Activated T-cell treated with anti-CD3 and anti-CD28 coated beads, Interleukin-2, amount 50 U/mL, for 4 hours (primary cell): ENCODE results near the gene ZNF44. TPM values are rescaled to one million over a fixed set of nuclear protein-coding genes. Genes with fewer than 3 reads are reported as not detected.

Experiments used
- ATAC-seq, 2 donors: fragments of 200-7000 bp; cut with Tn5 transposase; one replicate each; pipeline ENCODE4 v1.10.0; 2021
- DNase-seq: peaks from one replicate; pipeline ENCODE4 v3.0.0-alpha.2; 2020
- H3K27me3 Mint-ChIP-seq: one replicate; pipeline ENCODE4 v1.8.0; 2021; ENCODE audit warnings: low read depth, mixed read lengths
- H3K36me3 Mint-ChIP-seq: one replicate; pipeline ENCODE4 v1.8.0; 2022; ENCODE audit warnings: mixed read lengths; ENCODE audit not compliant: insufficient read depth
- H3K4me1 Mint-ChIP-seq: one replicate; pipeline ENCODE4 v1.8.0; 2021; ENCODE audit warnings: low read depth, mixed read lengths
- H3K4me3 Mint-ChIP-seq: one replicate; pipeline ENCODE4 v1.8.0; 2021; ENCODE audit warnings: mild to moderate bottlenecking, moderate library complexity, mixed read lengths
- H3K9me3 Mint-ChIP-seq: one replicate; pipeline ENCODE4 v1.8.0; 2021; ENCODE audit warnings: mixed read lengths
- total RNA-seq, 3 donors: library from RNA; stranded (reverse); gene quantifications; one replicate each; pipeline ENCODE4 v1.2.1, GENCODE V29; 2021

The ZNF44 gene
- total RNA-seq, 3 donors from 2014 or later = 4.9 to 7.1 (median 6.1) TPM

DNA sequence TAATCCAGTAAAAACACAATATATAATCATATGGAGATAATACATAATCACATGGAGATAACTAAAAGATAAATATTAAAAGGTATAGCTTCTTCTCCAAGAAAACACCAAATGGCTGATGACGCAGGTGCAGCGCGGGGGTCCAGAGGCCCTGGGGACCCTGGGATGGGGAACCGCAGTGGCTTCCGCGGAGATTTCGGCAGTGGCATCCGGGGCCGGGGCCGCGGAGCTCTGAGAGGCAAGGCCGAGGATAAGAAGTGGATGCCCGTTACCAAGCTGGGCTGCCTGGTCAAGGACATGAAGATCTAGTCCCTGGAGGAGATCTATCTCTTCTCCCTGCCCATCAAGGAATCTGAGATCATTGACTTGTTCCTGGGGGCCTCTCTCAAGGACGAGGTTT lies 10.5 kb downstream of the ZNF44 start:
- Mint-ChIP-seq H3K4me1 (peaks cover 51% of the 10 kb centered on the region), H3K27me3 (no peaks in the 10 kb centered on the region), H3K36me3 (peaks cover 11% of the 10 kb centered on the region), H3K9me3 (no peaks in the 10 kb centered on the region), H3K4me3 (no peak overlapping the region)
- DNase-seq = no peak
- ATAC-seq = no peak

DNA sequence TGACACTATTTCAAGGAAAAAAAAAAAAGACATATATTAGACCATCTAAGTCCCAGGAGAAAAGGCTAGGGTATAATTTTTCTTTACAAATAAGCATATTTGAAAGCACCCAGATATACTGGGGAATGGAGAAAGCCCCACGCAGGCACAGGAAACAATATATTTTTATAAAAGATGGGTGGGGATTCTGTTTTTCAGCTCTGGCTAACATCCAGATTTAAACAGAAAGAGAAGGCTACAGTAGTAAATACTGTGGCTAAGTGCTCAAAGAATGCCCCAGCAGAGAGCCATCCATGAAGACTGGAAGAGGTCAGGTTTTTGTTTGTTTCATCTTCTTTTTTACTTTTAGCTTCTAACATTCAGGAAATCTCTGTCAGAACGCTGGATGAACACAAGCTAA lies 16.0 kb downstream of the ZNF44 start:
- Mint-ChIP-seq H3K4me3 (no peak overlapping the region), H3K27me3 (no peaks in the 10 kb centered on the region), H3K36me3 (peaks cover 43% of the 10 kb centered on the region), H3K9me3 (peaks cover 23% of the 10 kb centered on the region), H3K4me1 (peaks cover 46% of the 10 kb centered on the region)
- ATAC-seq (no peak), DNase-seq (no peak)

DNA sequence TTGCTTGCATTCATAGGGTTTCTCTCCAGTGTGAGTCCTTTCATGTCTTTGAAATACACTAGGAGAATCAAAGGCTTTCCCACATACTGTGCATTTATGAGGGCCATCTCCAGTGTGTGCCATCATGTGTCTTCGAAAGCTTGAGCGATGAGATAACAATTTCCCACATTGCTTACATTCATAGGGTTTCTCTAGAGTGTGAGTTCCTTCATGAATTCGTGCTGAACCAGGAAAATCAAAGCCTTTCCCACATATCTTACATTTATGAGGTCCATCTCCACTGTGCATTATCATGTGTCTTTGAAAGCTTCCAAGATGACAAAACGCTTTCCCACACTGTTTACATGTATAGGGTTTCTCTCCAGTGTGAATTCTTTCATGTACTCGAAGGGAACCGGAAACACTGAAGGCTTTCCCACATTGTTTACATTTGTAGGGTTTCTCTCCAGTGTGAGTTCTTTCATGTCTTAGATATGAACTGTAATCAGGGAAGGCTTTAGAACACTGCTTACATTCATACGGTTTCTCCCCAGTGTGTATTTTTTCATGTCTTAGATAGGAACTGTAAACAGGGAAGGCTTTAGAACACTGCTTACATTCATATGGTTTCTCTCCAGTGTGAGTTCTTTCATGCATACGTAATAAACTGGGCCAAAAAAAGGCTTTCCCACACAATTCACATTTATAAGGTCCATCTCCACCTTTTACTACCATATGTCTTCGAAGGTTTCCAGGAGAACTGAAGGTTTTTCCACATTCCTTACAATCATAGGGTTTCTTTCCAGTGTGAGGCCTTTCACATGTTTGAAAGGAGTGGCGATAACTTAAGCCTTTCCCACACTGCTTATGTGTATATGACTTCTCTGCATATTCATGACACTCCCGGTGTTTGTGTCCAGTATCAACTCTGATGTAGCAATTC lies 21.4 kb downstream of the ZNF44 start:
- Mint-ChIP-seq H3K9me3 (peaks cover 49% of the 10 kb centered on the region), H3K36me3 (peaks cover 70% of the 10 kb centered on the region), H3K4me3 (no peak overlapping the region), H3K27me3 (no peaks in the 10 kb centered on the region), H3K4me1 (peaks cover 8% of the 10 kb centered on the region)
- no peak for ATAC-seq
- no peak for DNase-seq

DNA sequence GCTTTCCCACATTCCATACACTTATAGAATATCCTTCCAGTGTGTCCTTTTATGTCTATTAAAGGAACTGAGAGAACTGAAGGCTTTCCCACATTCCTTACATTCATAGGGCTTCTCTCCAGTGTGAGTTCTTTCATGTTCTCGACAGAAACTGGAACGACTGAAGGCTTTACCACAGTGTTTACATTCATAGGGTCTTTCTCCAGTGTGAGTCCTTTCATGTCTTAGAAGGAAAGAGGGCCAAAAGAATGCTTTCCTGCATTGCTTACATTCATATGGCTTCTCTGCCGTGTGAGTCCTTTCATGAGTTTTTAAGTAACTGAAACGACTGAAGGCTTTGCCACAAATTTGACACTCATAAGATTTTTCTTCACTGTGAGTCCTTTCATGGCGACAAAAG lies 22.3 kb downstream of the ZNF44 start:
- H3K4me3 Mint-ChIP-seq = no peak overlapping the region
- H3K4me1 Mint-ChIP-seq = peaks cover 3% of the 10 kb centered on the region
- ATAC-seq (no peak), DNase-seq (no peak)
- no peaks in the 10 kb centered on the region for H3K27me3 Mint-ChIP-seq
- peaks cover 67% of the 10 kb centered on the region for H3K36me3 Mint-ChIP-seq
- peaks cover 48% of the 10 kb centered on the region for H3K9me3 Mint-ChIP-seq

DNA sequence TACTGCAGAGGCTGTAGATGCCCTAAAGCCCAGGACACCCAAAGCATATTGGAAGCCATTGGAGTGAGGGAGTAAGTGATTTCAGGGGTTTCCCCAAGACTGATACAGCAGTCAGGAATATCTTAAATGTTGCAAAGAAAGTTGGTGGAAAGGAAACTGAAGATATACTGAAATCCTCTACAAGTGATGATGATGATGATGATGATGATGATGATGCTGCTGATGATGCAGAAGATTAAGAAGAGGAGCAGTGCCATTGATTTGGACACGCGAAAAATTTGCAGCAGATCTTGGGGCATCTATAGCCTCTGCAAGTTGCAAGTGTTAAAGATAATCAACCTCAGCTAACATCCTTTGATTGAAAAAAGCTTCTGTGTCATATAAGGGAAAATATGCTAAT lies 23.8 kb downstream of the ZNF44 start:
- no peak for ATAC-seq
- DNase-seq = no peak
- Mint-ChIP-seq H3K36me3 (peaks cover 52% of the 10 kb centered on the region), H3K27me3 (no peaks in the 10 kb centered on the region), H3K9me3 (peaks cover 38% of the 10 kb centered on the region), H3K4me1 (no peaks in the 10 kb centered on the region), H3K4me3 (no peak overlapping the region)

DNA sequence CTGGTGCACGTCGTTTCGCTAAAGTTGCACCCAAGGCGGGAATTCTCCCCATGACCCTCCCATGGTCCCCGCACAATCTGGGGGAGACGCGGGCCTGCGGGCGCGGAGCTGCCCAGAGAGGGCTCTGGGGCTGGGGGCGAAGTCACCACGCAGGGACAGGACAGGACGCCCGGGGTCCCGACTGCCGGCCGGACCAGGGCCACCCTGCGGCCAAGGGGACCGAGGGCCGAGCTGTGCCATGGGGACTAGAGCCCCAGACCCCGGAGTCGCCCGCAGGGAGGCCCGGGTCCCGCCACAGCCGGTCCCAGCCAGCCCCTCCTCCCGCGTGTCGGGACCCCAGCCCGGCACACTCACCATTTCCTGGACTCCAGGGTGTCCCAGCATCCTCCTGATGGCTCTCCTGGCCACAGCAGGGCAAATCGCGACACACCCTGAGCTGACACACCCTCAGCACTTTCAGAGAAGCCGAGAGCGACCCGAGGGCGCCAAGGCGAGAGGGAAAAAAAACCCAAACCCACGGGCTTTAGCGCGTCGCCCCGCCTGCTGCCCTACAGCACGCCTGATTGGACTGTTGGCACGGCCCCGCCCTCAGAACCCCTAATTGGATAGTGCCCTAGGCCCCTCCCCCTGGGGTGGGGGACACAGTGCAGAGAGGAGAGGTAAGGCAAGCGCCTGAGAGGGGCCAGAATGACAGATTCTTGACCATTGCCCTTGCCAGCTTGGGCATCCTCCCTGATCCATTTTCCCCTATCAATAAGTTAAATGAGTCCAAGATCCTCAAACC lies 28.6 kb downstream of the ZNF44 start:
- ATAC-seq (no peak), DNase-seq (no peak)
- peaks cover 21% of the 10 kb centered on the region for H3K36me3 Mint-ChIP-seq
- no peak overlapping the region for H3K4me3 Mint-ChIP-seq
- H3K9me3 Mint-ChIP-seq = peaks cover 30% of the 10 kb centered on the region
- H3K4me1 Mint-ChIP-seq = no peaks in the 10 kb centered on the region
- no peaks in the 10 kb centered on the region for H3K27me3 Mint-ChIP-seq

DNA sequence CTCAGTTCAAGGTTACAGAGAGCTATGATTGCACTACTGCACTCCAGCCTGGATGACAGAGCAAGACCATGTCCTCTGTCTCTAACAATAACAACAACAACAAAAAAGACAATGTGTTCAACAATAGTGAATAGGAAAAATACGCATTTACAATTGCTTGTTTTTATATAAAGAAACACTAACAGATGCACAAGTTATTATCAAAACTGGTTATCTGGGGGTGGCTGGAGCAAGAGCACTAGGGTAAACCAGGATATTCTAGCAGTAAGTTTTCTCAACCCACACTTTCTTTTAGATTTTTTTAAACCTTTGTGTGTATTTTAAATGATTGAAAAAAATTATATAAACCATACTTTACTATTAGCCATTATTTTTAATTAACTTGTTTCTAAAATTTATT lies 33.1 kb downstream of the ZNF44 start:
- Mint-ChIP-seq H3K36me3 (peaks cover 5% of the 10 kb centered on the region), H3K4me3 (no peak overlapping the region), H3K27me3 (no peaks in the 10 kb centered on the region), H3K9me3 (peaks cover 21% of the 10 kb centered on the region), H3K4me1 (no peaks in the 10 kb centered on the region)
- ATAC-seq (no peak), DNase-seq (no peak)

DNA sequence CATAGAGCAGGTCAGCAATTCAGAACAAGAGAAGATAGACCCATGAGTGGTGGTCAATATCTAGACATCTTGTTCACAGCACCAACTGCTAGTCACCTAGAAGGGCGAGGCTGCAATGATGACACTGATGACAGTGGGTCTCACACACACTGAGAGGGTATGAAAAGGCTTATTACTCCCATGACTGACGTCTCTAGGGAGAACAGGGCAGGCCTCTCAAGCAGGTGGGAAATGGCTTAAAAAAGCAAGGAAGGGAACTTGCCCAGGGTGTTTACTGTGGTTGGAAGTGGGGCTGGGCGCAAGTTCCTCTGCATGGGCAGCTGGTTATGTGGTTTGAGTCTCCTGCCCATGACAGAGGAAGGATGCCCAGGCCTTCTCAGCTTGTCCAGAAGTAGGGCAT lies 33.8 kb downstream of the ZNF44 start:
- ATAC-seq = no peak
- H3K27me3 Mint-ChIP-seq = no peaks in the 10 kb centered on the region
- peaks cover 6% of the 10 kb centered on the region for H3K36me3 Mint-ChIP-seq
- no peaks in the 10 kb centered on the region for H3K4me1 Mint-ChIP-seq
- no peak overlapping the region for H3K4me3 Mint-ChIP-seq
- no peak for DNase-seq
- peaks cover 21% of the 10 kb centered on the region for H3K9me3 Mint-ChIP-seq

DNA sequence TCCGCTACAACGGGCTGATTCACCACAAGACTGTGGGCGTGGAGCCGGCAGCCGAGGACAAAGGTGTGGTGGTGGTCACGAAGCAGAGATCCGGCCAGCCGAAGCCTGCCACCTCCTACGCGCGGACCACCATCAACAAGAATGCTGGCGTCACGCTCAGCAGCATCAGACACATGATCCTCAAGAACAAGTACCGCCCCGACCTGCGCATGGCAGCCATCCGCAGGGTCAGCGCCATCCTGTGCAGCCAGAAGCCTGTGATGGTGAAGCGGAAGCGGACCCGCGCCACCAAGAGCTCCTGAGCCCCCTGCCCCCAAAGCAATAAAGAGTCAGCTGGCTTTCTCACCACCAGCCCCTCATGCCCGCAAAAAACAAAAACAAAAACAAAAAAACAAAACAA lies 34.4 kb downstream of the ZNF44 start:
- ATAC-seq (no peak), DNase-seq (no peak)
- Mint-ChIP-seq H3K4me1 (no peaks in the 10 kb centered on the region), H3K36me3 (peaks cover 5% of the 10 kb centered on the region), H3K9me3 (peaks cover 17% of the 10 kb centered on the region), H3K4me3 (no peak overlapping the region), H3K27me3 (no peaks in the 10 kb centered on the region)

DNA sequence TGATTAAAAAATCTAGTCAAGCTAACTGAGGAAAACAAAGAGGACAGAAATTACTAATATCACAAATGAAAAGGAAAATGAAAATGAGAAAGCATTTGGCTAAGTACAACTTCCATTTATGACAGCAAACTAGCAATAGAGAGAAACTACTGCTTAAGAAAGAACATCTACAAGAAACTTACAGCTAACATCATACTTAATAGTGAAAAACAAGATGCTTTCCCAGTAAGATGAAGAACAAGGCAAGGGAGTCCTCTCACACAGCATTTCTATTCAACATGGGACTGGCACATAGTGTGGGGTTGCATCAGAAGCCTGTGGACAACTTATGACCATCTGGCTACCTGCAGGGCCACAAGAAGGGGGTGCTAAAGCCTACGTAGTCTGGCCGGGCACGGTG lies 39.3 kb downstream of the ZNF44 start:
- Mint-ChIP-seq H3K27me3 (no peaks in the 10 kb centered on the region), H3K36me3 (peaks cover 12% of the 10 kb centered on the region), H3K9me3 (peaks cover 22% of the 10 kb centered on the region), H3K4me1 (no peaks in the 10 kb centered on the region), H3K4me3 (no peak overlapping the region)
- ATAC-seq (no peak), DNase-seq (no peak)

DNA sequence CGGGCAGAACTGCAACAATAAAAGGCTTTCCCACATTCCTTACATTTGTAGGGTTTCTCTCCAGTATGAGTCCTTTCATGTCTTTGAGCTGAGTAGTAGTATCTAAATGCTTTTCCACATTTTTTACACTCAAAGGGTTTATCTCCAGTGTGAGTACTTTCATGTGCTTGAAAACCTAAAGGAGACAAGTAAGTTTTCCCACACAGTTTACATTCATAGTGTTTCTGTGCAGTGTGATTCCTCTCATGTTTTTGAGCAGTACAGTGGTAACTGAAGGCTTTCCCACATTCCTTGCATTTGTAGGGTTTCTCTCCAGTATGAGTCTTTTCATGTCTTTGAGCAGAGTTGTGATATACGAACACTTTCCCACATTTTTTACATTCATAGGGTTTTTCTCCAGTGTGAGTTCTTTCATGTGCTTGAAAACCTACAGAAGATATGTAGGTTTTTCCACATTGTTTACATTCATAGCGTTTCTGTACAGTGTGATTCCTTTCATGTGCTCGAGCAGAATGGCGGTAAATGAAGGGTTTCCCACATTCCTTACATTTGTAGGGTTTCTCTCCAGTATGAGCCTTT lies 47.0 kb downstream of the ZNF44 start:
- DNase-seq (no peak), ATAC-seq (no peak)
- no peaks in the 10 kb centered on the region for H3K27me3 Mint-ChIP-seq
- H3K4me3 Mint-ChIP-seq = no peak overlapping the region
- H3K36me3 Mint-ChIP-seq = peaks cover 57% of the 10 kb centered on the region
- H3K9me3 Mint-ChIP-seq = peaks cover 50% of the 10 kb centered on the region
- no peaks in the 10 kb centered on the region for H3K4me1 Mint-ChIP-seq

DNA sequence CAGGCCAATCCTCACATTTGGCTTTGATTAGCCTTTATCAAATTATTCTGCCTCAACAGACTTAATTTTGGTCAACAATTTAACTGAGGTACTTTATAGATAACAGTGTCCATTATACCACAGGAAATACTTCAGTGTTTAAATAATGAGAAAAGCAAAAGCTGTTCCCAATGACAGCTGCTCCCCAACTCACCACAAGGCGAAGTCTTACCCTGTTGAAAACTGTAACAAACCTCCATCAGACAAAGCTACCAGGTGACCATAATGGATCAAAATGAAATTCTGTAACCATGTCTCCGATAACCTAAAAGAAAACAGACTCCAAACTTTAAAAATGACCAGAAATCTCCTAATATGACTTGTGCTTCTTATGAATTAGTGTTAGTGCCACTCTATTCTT lies 50.3 kb downstream of the ZNF44 start:
- Mint-ChIP-seq H3K9me3 (peaks cover 45% of the 10 kb centered on the region), H3K36me3 (peaks cover 50% of the 10 kb centered on the region), H3K4me1 (no peaks in the 10 kb centered on the region), H3K27me3 (no peaks in the 10 kb centered on the region), H3K4me3 (no peak overlapping the region)
- DNase-seq (no peak), ATAC-seq (no peak)

DNA sequence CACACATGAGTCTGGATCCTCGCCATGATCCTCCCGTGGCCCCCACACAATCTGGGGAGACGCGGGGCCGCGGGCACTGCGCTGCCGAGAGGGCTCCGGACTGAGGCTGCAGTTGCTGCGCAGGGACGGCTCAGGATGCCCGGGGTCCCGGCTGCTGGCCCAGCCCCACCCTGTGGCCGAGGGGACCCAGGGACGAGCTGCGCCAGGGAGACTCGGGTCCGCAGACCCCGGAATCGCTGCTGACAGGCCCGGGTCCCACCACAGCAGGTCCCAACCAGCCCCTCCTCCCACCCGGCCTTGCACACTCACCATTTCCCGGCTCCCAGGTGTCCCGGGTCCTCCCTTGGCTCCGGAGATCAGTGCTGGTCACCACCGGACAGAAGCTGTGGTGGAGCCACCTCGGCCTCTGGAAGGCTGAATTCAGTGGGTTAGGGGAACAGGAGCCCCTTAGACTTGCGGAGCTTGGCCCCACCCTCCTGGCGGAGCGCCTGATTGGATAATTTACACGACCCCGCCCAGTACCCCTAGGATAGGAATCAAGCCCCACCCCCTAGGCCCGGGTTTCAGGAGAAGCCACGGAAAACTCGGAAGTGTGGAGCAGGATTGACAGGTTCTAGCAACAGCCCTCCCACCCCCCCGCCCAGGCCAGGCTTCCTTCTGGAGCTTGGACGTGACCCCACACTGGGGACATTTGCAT lies 57.4 kb downstream of the ZNF44 start:
- H3K9me3 Mint-ChIP-seq = peaks cover 20% of the 10 kb centered on the region
- H3K4me3 Mint-ChIP-seq = no peak overlapping the region
- H3K27me3 Mint-ChIP-seq = no peaks in the 10 kb centered on the region
- H3K36me3 Mint-ChIP-seq = peaks cover 28% of the 10 kb centered on the region
- DNase-seq (no peak), ATAC-seq (no peak)
- no peaks in the 10 kb centered on the region for H3K4me1 Mint-ChIP-seq

DNA sequence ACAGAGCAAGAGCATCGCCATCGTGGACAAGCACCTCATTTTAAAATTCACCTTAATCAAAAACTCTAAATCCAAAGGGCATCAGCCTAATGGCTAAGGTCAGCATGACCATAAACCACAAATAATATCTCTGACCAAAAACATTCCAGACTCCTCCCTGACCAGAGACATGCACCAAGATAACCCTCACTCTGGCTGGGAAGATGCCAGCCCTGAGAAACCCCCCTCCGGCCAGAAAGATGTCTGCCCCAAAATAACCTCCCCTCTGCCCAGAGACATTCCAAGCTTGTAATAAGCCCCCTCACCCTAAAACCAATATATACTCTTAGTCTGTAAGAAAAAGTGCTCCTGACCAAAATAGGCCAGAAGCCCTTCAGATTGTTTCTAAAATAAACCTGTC lies 61.7 kb downstream of the ZNF44 start:
- Mint-ChIP-seq H3K4me3 (no peak overlapping the region), H3K9me3 (peaks cover 10% of the 10 kb centered on the region), H3K27me3 (no peaks in the 10 kb centered on the region), H3K36me3 (peaks cover 41% of the 10 kb centered on the region), H3K4me1 (no peaks in the 10 kb centered on the region)
- ATAC-seq (no peak), DNase-seq (no peak)
